SH-SY5Y (cell line): Measurements from ENCODE around the gene PLSCR4.

Source experiments
- GATA2 ChIP-seq: IDR thresholded peaks from 2 replicates; pipeline ENCODE4 v1.6.1; 2011; ENCODE audit warnings: mild to moderate bottlenecking, low read depth, low read length
- GATA3 ChIP-seq: IDR thresholded peaks from 2 replicates; pipeline ENCODE4 v1.6.1; 2011; ENCODE audit warnings: low read depth, mild to moderate bottlenecking, low read length, moderate library complexity

The PLSCR4 gene

GRCh38 chr3:146153429-146153828 lies 97.5 kb downstream of the PLSCR4 start:
- no peak for TF ChIP-seq GATA3
- TF ChIP-seq GATA2: no peak

- TF ChIP-seq GATA3 (no peak), GATA2 (no peak)
Measured at GRCh38 chr3:146152834-146153233, 98.1 kb downstream of the PLSCR4 start.

GRCh38 chr3:146148468-146148931 lies 102.4 kb downstream of the PLSCR4 start:
- TF ChIP-seq GATA2 (no peak), GATA3 (no peak)

GRCh38 chr3:146145642-146146041 lies 105.3 kb downstream of the PLSCR4 start:
- TF ChIP-seq GATA2: no peak
- TF ChIP-seq GATA3: no peak

GRCh38 chr3:146142757-146143156 lies 108.1 kb downstream of the PLSCR4 start:
- TF ChIP-seq GATA3: no peak
- no peak for TF ChIP-seq GATA2
